ENCODE measurements around the gene HYPK.
"Not testable (repeated sequence)": the region's sequence is repeated elsewhere in the genome, so short reads cannot be mapped to it uniquely, and the experiment has no call there.

Gene HYPK

DNA sequence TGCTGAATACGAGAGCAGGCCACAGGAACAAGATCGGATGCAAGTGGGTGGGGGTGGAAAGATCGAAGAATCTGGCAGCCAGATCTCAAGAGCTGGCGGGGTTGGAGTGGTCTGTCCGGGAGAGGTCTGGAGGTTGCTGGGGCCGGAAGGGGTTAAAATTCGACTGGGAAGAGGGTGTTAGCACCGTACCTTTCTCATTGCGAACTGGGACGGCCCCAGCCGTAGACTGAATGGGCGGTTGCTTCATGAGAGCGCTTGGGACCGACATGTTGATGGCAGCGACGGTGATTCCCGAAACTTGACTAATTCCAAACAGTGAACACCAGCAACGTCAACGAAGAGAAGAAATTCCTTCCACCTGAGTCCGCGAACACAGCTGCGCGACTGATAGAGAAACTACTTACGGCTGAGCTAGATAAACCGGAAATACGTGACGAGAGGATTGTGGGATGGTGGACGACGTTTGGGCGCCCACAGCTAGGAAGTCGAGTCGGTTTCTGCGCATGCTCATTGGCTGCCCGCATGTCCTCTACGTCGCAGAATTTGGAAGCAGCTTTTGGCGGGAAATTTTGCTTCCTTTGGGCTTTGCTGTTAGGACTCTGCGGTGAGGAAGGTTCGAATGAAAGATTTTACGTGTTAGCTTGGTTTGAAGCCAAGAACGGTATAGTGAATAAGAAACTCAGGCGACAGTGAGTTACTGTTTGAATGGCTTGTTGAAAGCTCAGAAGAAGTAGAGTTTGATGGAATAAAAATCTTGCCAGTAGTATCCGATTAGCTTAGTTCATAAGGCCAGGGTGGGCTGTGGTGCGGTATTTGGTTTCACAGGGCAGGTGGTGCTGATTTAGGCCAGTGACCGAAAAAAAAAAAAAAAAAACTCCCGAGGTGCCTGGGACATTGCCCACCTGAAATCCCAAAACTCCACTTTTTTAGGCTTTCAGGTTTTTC lies 24.2 kb downstream of the HYPK start, which contains the start of gene MFAP1:
Gene MFAP1 (minus strand): TSS at position 389 of the 945 bp plus-strand sequence. CDS start 121 bp downstream, at position 268.
- peak; percentile 82 for DNase-seq (ENCODE audit: low read depth, low spot score)
- CTCF ChIA-PET: interaction anchor here (0.9 kb wide), 1 partner anchor 713 kb away, joined by 3 read pairs; no protein-coding TSS in a partner anchor
- POLR2A ChIA-PET: interaction anchor here (0.7 to 1.3 kb wide), 5 partner anchors 21 to 713 kb away, joined by 3 to 8 read pairs (median 3); partner anchors contain the start of genes EIF3J, HYPK and SERINC4
- peak within 1 kb of the TSS; percentile 87 for H3K4me3 ChIP-seq (ENCODE audit: low read depth, low read length)
- no peak for TF ChIP-seq CTCF (IDR thresholded peaks at IDR 0.05; ENCODE audit: insufficient read depth, low read length, missing control alignments)

- POLR2A ChIA-PET: interaction anchor here (1.1 kb wide), 1 partner anchor 25 kb away, joined by 8 read pairs; the partner anchor contains the start of genes HYPK and SERINC4
- DNase-seq (ENCODE audit: low read depth, low spot score); CTCF ChIA-PET; H3K4me3 ChIP-seq (ENCODE audit: low read depth, low read length): not testable (repeated sequence)
Measured at GRCh38 chr15:43825305-43825704, 24.9 kb downstream of the HYPK start.

GRCh38 chr15:43826029-43826507 lies 25.7 kb downstream of the HYPK start:
- DNase-seq (ENCODE audit: low read depth, low spot score): no peak
- TF ChIP-seq CTCF (IDR thresholded peaks at IDR 0.05; ENCODE audit: insufficient read depth, low read length, missing control alignments): no peak
- ChIA-PET POLR2A (no interaction called here), CTCF (no interaction called here)
- no peak overlapping the region for H3K4me3 ChIP-seq (ENCODE audit: low read depth, low read length)

DNA sequence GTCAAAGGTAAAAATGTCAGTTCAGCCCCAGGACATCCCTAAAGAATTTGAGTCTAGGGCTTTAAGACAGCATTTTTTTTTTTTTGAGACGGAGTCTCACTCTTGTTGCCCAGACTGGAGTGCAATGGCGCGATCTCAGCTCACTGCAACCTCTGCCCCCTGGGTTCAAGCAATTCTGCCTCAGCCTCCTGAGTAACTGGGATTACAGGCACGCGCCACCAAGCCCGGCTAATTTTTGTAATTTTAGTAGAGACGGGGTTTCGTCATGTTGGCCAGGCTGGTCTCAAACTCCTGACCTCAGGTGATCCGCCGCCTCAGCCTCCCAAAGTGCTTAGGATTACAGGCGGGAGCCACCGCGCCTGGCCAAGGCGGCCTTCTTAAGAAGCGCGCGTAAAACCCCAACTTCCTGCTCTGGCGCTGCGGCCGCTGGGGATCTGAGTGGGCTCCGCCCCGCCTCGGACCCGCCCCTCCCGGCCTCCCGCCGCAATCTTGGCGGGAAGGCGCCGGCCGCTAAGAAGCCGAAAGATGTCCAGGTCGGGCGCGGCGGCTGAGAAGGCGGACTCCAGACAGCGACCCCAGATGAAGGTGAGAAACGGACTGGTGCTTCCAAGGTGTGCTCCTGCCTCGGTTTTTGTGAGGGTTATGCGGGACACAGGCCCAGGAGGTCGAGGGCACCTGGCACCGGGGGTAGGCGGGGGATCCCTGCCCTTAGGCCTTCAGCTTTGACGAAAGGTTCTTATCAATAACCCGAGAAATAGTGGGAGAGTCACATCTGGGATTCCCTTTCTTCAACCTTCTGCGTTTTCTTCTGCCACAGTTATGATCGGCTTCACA lies 26.3 kb downstream of the HYPK start, which contains the start of gene WDR76:
Gene WDR76 (plus strand): TSS at position 495 of the 834 bp plus-strand sequence. CDS start 31 bp downstream, at position 526.
- H3K4me3 ChIP-seq (ENCODE audit: low read depth, low read length): peak within 1 kb of the TSS; percentile 68
- ChIA-PET POLR2A (no interaction called here), CTCF (interaction anchor here (0.9 kb wide), 1 partner anchor 10 kb away, joined by 3 read pairs; no protein-coding TSS in a partner anchor)
- TF ChIP-seq CTCF (IDR thresholded peaks at IDR 0.05; ENCODE audit: insufficient read depth, low read length, missing control alignments): no peak
- DNase-seq (ENCODE audit: low read depth, low spot score): no peak

GRCh38 chr15:43828061-43828657 lies 27.8 kb downstream of the HYPK start:
- peak overlapping the region; percentile 68 for H3K4me3 ChIP-seq (ENCODE audit: low read depth, low read length)
- ChIA-PET CTCF (interaction anchor here (0.9 kb wide), 2 partner anchors 9 to 17 kb away, joined by 3 to 4 read pairs; no protein-coding TSS in a partner anchor), POLR2A (no interaction called here)
- no peak for TF ChIP-seq CTCF (IDR thresholded peaks at IDR 0.05; ENCODE audit: insufficient read depth, low read length, missing control alignments)
- no peak for DNase-seq (ENCODE audit: low read depth, low spot score)

DNA sequence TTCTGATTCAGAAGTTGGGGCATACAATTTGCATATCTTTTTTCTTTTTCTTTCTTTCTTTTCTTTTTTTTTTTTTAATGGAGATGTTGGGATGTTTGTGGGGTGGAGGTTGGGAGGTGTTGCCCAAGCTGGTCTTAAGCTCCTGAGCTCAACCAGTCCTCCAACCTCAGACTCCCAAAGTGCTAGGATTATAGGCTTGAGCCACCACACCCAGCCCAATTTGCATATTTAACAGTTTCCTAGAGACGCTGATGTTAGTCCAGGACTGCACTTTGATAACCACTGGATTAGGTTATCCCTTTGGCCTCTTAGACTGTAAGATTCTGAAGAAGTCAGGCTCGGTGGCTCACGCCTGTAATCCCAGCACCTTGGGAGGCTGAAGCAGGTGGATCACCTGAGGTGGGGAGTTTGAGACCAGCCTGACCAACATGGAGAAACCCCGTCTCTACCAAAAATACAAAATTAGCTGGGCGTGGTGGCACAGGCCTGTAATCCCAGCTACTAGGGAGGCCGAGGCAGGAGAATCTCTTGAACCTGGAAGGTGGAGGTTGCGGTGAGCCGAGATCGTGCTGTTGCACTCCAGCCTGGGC lies 29.6 kb downstream of the HYPK start:
- POLR2A ChIA-PET; DNase-seq (ENCODE audit: low read depth, low spot score); H3K4me3 ChIP-seq (ENCODE audit: low read depth, low read length); CTCF ChIA-PET: not testable (repeated sequence)

DNA sequence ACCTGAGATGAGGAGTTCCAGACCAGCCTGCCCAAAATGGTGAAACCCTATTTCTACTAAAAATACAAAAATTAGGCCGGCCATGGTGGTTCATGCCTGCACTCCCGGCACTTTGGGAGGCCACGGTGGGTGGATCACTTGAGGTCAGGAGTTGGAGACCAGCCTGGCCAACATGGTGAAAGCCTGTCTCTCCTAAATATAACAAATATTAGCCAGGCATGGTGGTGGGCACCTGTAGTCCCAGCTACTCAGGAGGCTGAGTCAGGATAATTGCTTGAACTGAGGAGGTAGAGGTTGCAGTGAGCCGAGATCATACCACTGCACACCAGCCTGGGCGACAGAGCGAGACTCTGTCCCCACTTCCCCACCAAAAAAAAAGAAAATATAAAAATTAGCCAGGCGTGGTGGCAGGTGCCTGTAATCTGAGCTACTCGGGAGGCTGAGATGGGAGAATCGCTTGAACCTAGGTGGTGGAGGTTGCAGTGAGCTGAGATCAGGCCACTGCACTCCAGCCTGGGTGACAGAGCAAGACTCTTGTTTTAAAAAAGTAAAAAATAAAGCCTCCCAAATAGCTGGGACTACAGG lies 30.4 kb downstream of the HYPK start:
- ChIA-PET POLR2A (interaction anchor here (0.6 kb wide), 1 partner anchor 30 kb away, joined by 3 read pairs; the partner anchor contains the start of gene HYPK), CTCF (interaction anchor here (0.6 kb wide), 1 partner anchor 39 kb away, joined by 3 read pairs; no protein-coding TSS in a partner anchor)
- not testable (repeated sequence) for H3K4me3 ChIP-seq (ENCODE audit: low read depth, low read length); DNase-seq (ENCODE audit: low read depth, low spot score)

DNA sequence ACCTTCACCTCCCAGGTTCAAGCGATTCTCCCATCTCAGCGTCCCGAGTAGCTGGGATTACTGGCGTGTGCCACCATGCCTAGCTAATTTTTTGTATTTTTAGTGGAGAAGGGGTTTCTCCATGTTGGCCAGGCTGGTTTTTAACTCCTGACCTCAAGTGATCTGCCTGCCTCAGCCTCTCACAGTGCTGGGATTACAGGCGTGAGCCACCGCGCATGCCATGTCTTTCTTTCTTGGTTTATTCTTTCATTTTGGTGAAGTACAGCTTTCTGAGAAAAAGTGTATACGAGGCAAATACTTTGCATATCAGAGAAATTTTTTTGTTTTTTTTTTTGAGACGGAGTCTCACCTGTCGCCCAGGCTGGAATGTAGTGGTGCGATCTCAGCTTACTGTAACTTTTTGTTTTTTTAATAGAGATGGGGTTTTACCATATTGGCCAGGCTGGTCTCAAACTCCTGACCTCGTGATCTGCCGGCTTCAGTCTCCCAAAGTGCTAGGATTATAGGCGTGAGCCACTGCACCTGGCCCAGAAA lies 31.2 kb downstream of the HYPK start:
- not testable (repeated sequence) for H3K4me3 ChIP-seq (ENCODE audit: low read depth, low read length); DNase-seq (ENCODE audit: low read depth, low spot score)
- POLR2A ChIA-PET: interaction anchor here (0.6 kb wide), 2 partner anchors 9 to 31 kb away, joined by 3 read pairs; partner anchors contain the start of gene HYPK
- CTCF ChIA-PET: interaction anchor here (0.6 kb wide), 1 partner anchor 39 kb away, joined by 3 read pairs; no protein-coding TSS in a partner anchor

DNA sequence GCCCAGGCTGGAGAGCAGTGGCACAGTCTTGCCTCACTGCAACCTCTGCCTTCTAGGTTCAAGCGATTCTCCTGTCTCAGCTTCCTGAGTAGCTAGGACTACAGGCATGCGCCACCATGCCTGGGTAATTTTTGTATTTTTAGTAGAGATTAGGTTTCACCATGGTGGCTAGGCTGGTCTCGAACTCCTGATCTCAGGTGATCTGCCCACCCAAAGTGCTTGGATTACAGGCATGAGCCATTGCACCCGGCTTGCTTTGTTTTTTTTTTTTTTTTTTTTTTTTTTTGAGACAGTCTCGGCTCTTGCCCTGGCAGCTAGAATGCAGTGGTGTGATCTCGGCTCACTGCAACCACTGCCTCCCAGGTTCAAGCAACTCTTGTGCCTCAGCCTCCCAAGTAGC lies 32.1 kb downstream of the HYPK start:
- POLR2A ChIA-PET; H3K4me3 ChIP-seq (ENCODE audit: low read depth, low read length); DNase-seq (ENCODE audit: low read depth, low spot score); CTCF ChIA-PET: not testable (repeated sequence)
